ENCODE results near the gene FARSA. TPM values are rescaled to one million over a fixed set of nuclear protein-coding genes. Genes with fewer than 3 reads are reported as not detected.
"Not testable (repeated sequence)": the region's sequence is repeated elsewhere in the genome, so short reads cannot be mapped to it uniquely, and the experiment has no call there.

FARSA gene
- polyA plus RNA-seq, 3 donors, result 29.0 to 49.2 (median 47.9) TPM

DNA sequence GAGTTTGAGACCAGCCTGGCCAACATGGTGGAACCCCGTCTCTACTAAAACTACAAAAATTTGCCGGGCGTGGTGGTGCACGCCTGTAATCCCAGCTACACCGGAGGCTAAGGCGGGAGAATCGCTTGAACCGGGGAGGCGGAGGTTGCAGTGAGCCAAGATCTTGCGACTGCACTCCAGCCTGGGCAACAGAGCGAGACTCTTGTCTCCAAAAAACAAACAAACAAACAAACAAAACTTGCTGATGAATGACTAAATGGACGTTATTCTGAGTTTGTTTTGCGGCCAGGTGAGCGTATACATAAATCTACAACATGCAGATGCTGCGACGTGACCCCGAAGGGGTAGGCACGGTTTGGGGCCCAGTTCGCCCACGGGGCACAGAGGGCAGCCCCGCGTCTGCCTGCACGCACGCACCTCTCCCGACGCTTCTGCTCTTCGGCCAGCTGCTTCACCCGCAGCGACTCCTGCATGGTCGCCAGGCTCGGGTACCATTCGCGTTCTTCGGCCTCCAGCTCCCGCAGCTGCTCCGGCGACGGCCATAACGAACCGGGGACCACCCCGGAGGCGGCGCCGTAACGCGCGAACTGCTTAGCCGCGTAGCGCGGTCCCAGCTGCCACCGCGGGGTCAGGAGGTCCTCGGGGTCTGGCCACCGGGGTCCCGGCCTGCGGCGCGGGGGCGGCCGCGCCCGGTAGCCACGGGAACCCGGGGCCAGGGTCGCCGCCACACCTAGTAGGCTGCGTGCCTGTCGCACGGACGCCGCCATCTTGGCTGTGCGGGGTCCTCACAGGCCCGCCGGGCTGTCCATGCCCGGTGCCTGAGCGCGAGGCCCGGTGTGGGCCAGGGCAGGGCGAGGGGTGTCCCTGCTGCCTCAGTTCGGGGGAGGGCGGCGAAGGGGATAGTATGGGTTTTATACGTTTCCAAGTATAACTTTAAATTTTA, 23.2 kb upstream of the FARSA start, which contains the start of gene GADD45GIP1:
Gene GADD45GIP1 (minus strand): TSS at position 778 of the 943 bp plus-strand sequence. CDS start 11 bp downstream, at position 767.
- Histone ChIP-seq H3K79me2 (ENCODE audit: insufficient read depth, low read length) (peaks cover 46% of the 10 kb centered on the region), H3K9ac (ENCODE audit: insufficient read depth, low read length, poor library complexity, severe bottlenecking) (peak within 1 kb of the TSS; percentile 85), H3K9me3 (replicated peaks in 1 of 2; ENCODE audit: control insufficient read depth in 1 of 2, insufficient read depth in 1 of 2, low read length in 2 of 2) (no peaks in the 10 kb centered on the region), H2AFZ (ENCODE audit: insufficient read depth, low read depth, low read length, poor library complexity, severe bottlenecking) (peak within 1 kb of the TSS; percentile 85), H3K27ac (ENCODE audit: low read depth in 1 of 2, low read length in 2 of 2) (peak within 1 kb of the TSS; percentile 41 to 85), H3K36me3 (replicated peaks in 1 of 2; ENCODE audit: control insufficient read depth in 1 of 2, insufficient read depth in 2 of 2, low read length in 2 of 2) (peaks cover 15 to 28% of the 10 kb centered on the region in 2 donors), H3K4me2 (replicated peaks; ENCODE audit: extremely low read depth, low read length, poor library complexity, severe bottlenecking) (peak within 1 kb of the TSS; percentile 92), H3K4me1 (ENCODE audit: control insufficient read depth in 1 of 2, insufficient read depth in 2 of 2, low read length in 2 of 2) (peaks cover 31 to 45% of the 10 kb centered on the region in 2 donors), H3K27me3 (ENCODE audit: control insufficient read depth in 2 of 2, insufficient read depth in 2 of 2, low read length in 2 of 2) (no peaks in the 10 kb centered on the region), H4K20me1 (ENCODE audit: insufficient read depth, low read length) (no peaks in the 10 kb centered on the region), H3K4me3 (replicated peaks in 1 of 3; ENCODE audit: low read depth in 2 of 3, low read length in 3 of 3) (peak within 1 kb of the TSS; percentile 70 to 88 (median 84))
- Mint-ChIP-seq H3K27ac (peak within 1 kb of the TSS; percentile 72 to 91 (median 83)), H3K36me3 (peaks cover 13 to 27% of the 10 kb centered on the region in 2 donors), H3K9me3 (no peaks in the 10 kb centered on the region), H3K4me3 (peak within 1 kb of the TSS; percentile 81 to 87), H3K4me1 (peaks cover 44% of the 10 kb centered on the region), H3K27me3 (ENCODE audit: low read depth in 3 of 3) (peaks cover 0 to 3% (median 1%) of the 10 kb centered on the region in 3 donors)
- intact Hi-C loops (cut with micrococcal nuclease), result no loop called here
- TF ChIP-seq, protein P1, sequence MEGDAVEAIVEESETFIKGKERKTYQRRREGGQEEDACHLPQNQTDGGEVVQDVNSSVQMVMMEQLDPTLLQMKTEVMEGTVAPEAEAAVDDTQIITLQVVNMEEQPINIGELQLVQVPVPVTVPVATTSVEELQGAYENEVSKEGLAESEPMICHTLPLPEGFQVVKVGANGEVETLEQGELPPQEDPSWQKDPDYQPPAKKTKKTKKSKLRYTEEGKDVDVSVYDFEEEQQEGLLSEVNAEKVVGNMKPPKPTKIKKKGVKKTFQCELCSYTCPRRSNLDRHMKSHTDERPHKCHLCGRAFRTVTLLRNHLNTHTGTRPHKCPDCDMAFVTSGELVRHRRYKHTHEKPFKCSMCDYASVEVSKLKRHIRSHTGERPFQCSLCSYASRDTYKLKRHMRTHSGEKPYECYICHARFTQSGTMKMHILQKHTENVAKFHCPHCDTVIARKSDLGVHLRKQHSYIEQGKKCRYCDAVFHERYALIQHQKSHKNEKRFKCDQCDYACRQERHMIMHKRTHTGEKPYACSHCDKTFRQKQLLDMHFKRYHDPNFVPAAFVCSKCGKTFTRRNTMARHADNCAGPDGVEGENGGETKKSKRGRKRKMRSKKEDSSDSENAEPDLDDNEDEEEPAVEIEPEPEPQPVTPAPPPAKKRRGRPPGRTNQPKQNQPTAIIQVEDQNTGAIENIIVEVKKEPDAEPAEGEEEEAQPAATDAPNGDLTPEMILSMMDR (IDR thresholded peaks at IDR 0.05), result no peak
- WGBS (ENCODE audit: insufficient coverage), result 4% methylated on average over 70 of the region's 84 CpGs
- DNase-seq, result peak; percentile 66 to 69 (median 69)

DNA sequence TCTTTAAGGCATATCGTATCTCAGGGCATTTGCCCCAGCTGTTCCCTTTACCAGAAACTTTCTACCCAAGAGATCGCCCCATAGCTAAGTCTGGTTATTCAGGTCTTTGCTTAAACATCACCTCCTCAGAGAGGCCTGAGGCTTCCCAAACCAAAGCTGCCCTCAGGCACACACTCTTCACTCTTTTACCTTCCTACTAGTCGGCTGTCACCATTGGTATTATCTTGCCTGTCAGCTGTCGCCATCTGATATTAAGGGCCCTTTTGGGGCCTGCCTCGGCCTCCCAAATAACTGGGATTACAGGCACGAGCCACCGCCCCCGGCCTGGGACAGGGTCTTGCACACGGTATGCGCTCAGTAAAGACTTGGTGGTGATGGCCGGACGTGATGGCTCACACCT, 22.5 kb upstream of the FARSA start:
- H4K20me1 ChIP-seq (ENCODE audit: insufficient read depth, low read length), result no peaks in the 10 kb centered on the region
- peaks cover 50% of the 10 kb centered on the region for H3K79me2 ChIP-seq (ENCODE audit: insufficient read depth, low read length)
- DNase-seq, result no peak
- H3K9ac ChIP-seq (ENCODE audit: insufficient read depth, low read length, poor library complexity, severe bottlenecking), result no peak overlapping the region
- peak overlapping the region; percentile 41 to 85 for H3K27ac ChIP-seq (ENCODE audit: low read depth in 1 of 2, low read length in 2 of 2)
- peak overlapping the region; percentile 92 for H3K4me2 ChIP-seq (replicated peaks; ENCODE audit: extremely low read depth, low read length, poor library complexity, severe bottlenecking)
- Mint-ChIP-seq H3K4me1 (peaks cover 46% of the 10 kb centered on the region), H3K4me3 (peak overlapping the region; percentile 79 to 87), H3K36me3 (peaks cover 19 to 35% of the 10 kb centered on the region in 2 donors), H3K27ac (peak overlapping the region in 6 of 7 donors; percentile 35 to 83 (median 64)), H3K27me3 (ENCODE audit: low read depth in 3 of 3) (peaks cover 0 to 1% (median 0%) of the 10 kb centered on the region in 3 donors), H3K9me3 (no peaks in the 10 kb centered on the region)
- H3K4me3 ChIP-seq (replicated peaks in 1 of 3; ENCODE audit: low read depth in 2 of 3, low read length in 3 of 3), result peak overlapping the region in 1 of 3 experiments; percentile 88
- WGBS (ENCODE audit: insufficient coverage), result 82% methylated on average over 12 of the region's 12 CpGs
- peaks cover 31 to 45% of the 10 kb centered on the region in 2 donors for H3K4me1 ChIP-seq (ENCODE audit: control insufficient read depth in 1 of 2, insufficient read depth in 2 of 2, low read length in 2 of 2)
- H3K9me3 ChIP-seq (replicated peaks in 1 of 2; ENCODE audit: control insufficient read depth in 1 of 2, insufficient read depth in 1 of 2, low read length in 2 of 2), result no peaks in the 10 kb centered on the region
- TF ChIP-seq, protein P1 (IDR thresholded peaks at IDR 0.05), result no peak
- intact Hi-C loops (cut with micrococcal nuclease), result no loop called here
- H3K36me3 ChIP-seq (replicated peaks in 1 of 2; ENCODE audit: control insufficient read depth in 1 of 2, insufficient read depth in 2 of 2, low read length in 2 of 2), result peaks cover 17 to 35% of the 10 kb centered on the region in 2 donors
- no peak overlapping the region for H2AFZ ChIP-seq (ENCODE audit: insufficient read depth, low read depth, low read length, poor library complexity, severe bottlenecking)
- no peaks in the 10 kb centered on the region for H3K27me3 ChIP-seq (ENCODE audit: control insufficient read depth in 2 of 2, insufficient read depth in 2 of 2, low read length in 2 of 2)

DNA sequence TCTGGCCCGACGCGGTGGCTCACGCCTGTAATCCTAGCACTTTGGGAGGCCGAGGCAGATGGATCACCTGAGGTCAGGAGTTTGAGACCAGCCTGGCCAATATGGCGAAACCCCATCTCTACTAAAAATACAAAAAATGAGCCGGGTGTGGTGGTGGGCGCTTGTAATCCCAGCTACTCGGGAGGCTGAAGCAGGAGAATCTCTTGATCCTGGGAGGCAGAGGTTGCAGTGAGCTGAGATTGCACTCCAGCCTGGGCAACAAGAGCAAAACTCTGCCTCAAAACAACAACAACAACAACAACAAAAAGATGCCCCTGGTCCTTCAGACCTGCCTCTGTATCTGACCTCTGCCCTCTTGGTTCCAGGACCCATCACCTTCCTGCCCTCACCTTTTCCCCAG, 22.1 kb upstream of the FARSA start:
- H3K9me3 ChIP-seq (replicated peaks in 1 of 2; ENCODE audit: control insufficient read depth in 1 of 2, insufficient read depth in 1 of 2, low read length in 2 of 2); H3K4me2 ChIP-seq (replicated peaks; ENCODE audit: extremely low read depth, low read length, poor library complexity, severe bottlenecking); intact Hi-C loops (cut with micrococcal nuclease); H3K27me3 ChIP-seq (ENCODE audit: control insufficient read depth in 2 of 2, insufficient read depth in 2 of 2, low read length in 2 of 2); H2AFZ ChIP-seq (ENCODE audit: insufficient read depth, low read depth, low read length, poor library complexity, severe bottlenecking); DNase-seq; H4K20me1 ChIP-seq (ENCODE audit: insufficient read depth, low read length); H3K9ac ChIP-seq (ENCODE audit: insufficient read depth, low read length, poor library complexity, severe bottlenecking); H3K9me3 Mint-ChIP-seq; H3K27me3 Mint-ChIP-seq (ENCODE audit: low read depth in 3 of 3); H3K4me3 ChIP-seq (replicated peaks in 1 of 3; ENCODE audit: low read depth in 2 of 3, low read length in 3 of 3): not testable (repeated sequence)
- H3K4me1 ChIP-seq (ENCODE audit: control insufficient read depth in 1 of 2, insufficient read depth in 2 of 2, low read length in 2 of 2), result peaks cover 31 to 45% of the 10 kb centered on the region in 2 donors
- peak overlapping the region in 1 of 2 donors; percentile 93 for H3K27ac ChIP-seq (ENCODE audit: low read depth in 1 of 2, low read length in 2 of 2)
- peaks cover 46% of the 10 kb centered on the region for H3K4me1 Mint-ChIP-seq
- H3K36me3 Mint-ChIP-seq, result peaks cover 23 to 39% of the 10 kb centered on the region in 2 donors
- H3K4me3 Mint-ChIP-seq, result peak overlapping the region in 1 of 2 donors; percentile 3
- H3K79me2 ChIP-seq (ENCODE audit: insufficient read depth, low read length), result peaks cover 52% of the 10 kb centered on the region
- WGBS (ENCODE audit: insufficient coverage), result 100% methylated on average over 1 of the region's 9 CpGs
- peak overlapping the region in 6 of 7 donors; percentile 35 to 83 (median 60) for H3K27ac Mint-ChIP-seq
- peaks cover 21 to 39% of the 10 kb centered on the region in 2 donors for H3K36me3 ChIP-seq (replicated peaks in 1 of 2; ENCODE audit: control insufficient read depth in 1 of 2, insufficient read depth in 2 of 2, low read length in 2 of 2)
